Measurements from ENCODE around the gene STUB1.
"Not testable (repeated sequence)": the region's sequence is repeated elsewhere in the genome, so short reads cannot be mapped to it uniquely, and the experiment has no call there.

STUB1 gene

GRCh38 chr16:711548-712320 lies 31.5 kb downstream of the STUB1 start:
- no peak for DNase-seq (ENCODE audit: low read depth, low spot score)

- not testable (repeated sequence) for DNase-seq (ENCODE audit: low read depth, low spot score)
These were observed 32.6 kb downstream of the STUB1 start for GRCh38 chr16:712740-713250.

- DNase-seq (ENCODE audit: low read depth, low spot score) = no peak
These were observed 33.9 kb downstream of the STUB1 start for GRCh38 chr16:714079-714478.

GRCh38 chr16:714558-715476 lies 34.6 kb downstream of the STUB1 start, which contains the start of gene METRN:
Gene METRN, plus strand, starts transcription at chr16:715118. Its CDS starts 172 bp downstream, at chr16:715290.
- no peak for DNase-seq (ENCODE audit: low read depth, low spot score)

- DNase-seq (ENCODE audit: low read depth, low spot score) = no peak
These were observed 35.4 kb downstream of the STUB1 start for GRCh38 chr16:715477-716199.

GRCh38 chr16:716200-716568 lies 36.0 kb downstream of the STUB1 start:
- no peak for DNase-seq (ENCODE audit: low read depth, low spot score)

GRCh38 chr16:716768-717325 lies 36.6 kb downstream of the STUB1 start:
- no peak for DNase-seq (ENCODE audit: low read depth, low spot score)

GRCh38 chr16:717450-718245 lies 37.4 kb downstream of the STUB1 start:
- no peak for DNase-seq (ENCODE audit: low read depth, low spot score)

GRCh38 chr16:718389-718788 lies 38.2 kb downstream of the STUB1 start:
- no peak for DNase-seq (ENCODE audit: low read depth, low spot score)

GRCh38 chr16:718922-719321 lies 38.7 kb downstream of the STUB1 start:
- no peak for DNase-seq (ENCODE audit: low read depth, low spot score)

- DNase-seq (ENCODE audit: low read depth, low spot score) = no peak
These were observed 39.7 kb downstream of the STUB1 start for GRCh38 chr16:719815-720446.

GRCh38 chr16:720447-720989 lies 40.3 kb downstream of the STUB1 start:
- no peak for DNase-seq (ENCODE audit: low read depth, low spot score)

- DNase-seq (ENCODE audit: low read depth, low spot score) = no peak
These were observed 41.0 kb downstream of the STUB1 start, which contains the start of gene ANTKMT for GRCh38 chr16:720990-721764. Gene ANTKMT, plus strand, starts transcription at chr16:721146. Its CDS starts 129 bp downstream, at chr16:721275.

- no peak for DNase-seq (ENCODE audit: low read depth, low spot score)
These were observed 41.7 kb downstream of the STUB1 start for GRCh38 chr16:721765-722540.

GRCh38 chr16:722835-723633 lies 42.8 kb downstream of the STUB1 start:
- no peak for DNase-seq (ENCODE audit: low read depth, low spot score)

GRCh38 chr16:723695-724094 lies 43.5 kb downstream of the STUB1 start:
- no peak for DNase-seq (ENCODE audit: low read depth, low spot score)

Measured in iPS DF 19.7 (cell line).